CD4-positive, alpha-beta T cell (primary cell): ENCODE data around the gene WFDC5. TPM values are rescaled to one million over a fixed set of nuclear protein-coding genes. Genes with fewer than 3 reads are reported as not detected.

ENCODE experiments used
- ATAC-seq: fragments of 200-7000 bp; cut with Tn5 transposase; one replicate; pipeline ENCODE4 v1.10.0; 2022; ENCODE audit warnings: mild to moderate bottlenecking; ENCODE audit not compliant: poor library complexity
- CTCF ChIA-PET: fragments of 350-600 bp; sonication (Branson Sonifier 250); formaldehyde crosslinking; loops from one replicate; lab custom pipeline; 2021; ENCODE audit warnings: antibody characterized with exemption, inconsistent platforms; lab: Charles Lee
- POLR2A ChIA-PET: fragments of 350-600 bp; sonication (Branson Sonifier 250); formaldehyde crosslinking; loops from one replicate; lab custom pipeline; 2021; ENCODE audit warnings: antibody characterized with exemption, inconsistent platforms; lab: Charles Lee
- DNase-seq, 14 experiments: peaks; one replicate each; pipeline ENCODE4 v3.0.0-alpha.2; 2013 to 2020; ENCODE audit warnings: mixed read lengths in 2 of 14
- H3K27ac ChIP-seq, 2 donors: one replicate each; pipeline versions ENCODE4 v1.5.1 to v1.7.0; 2013; ENCODE audit warnings: low read length in 2 of 2, low read depth in 1 of 2, mild to moderate bottlenecking in 1 of 2
- H3K27me3 ChIP-seq, 2 experiments: 1 replicate in 1 of 2; 2 replicates in 1 of 2; pipeline versions ENCODE4 v1.6.1 to v1.7.0; 2013; ENCODE audit warnings: low read length in 2 of 2, control low read depth in 1 of 2, mild to moderate bottlenecking in 1 of 2, moderate library complexity in 1 of 2; ENCODE audit not compliant: insufficient read depth in 2 of 2, control insufficient read depth in 1 of 2
- H3K36me3 ChIP-seq: one replicate; pipeline ENCODE4 v1.6.1; 2013; ENCODE audit warnings: low read length, control low read depth; ENCODE audit not compliant: insufficient read depth
- H3K4me1 ChIP-seq: one replicate; pipeline ENCODE4 v1.6.1; 2013; ENCODE audit warnings: low read length, control low read depth; ENCODE audit not compliant: insufficient read depth
- H3K4me3 ChIP-seq: one replicate; pipeline ENCODE4 v1.5.1; 2013; ENCODE audit warnings: mild to moderate bottlenecking, low read length, moderate library complexity
- H3K9me3 ChIP-seq, 2 experiments: 1 replicate in 1 of 2; 2 replicates in 1 of 2; pipeline versions ENCODE4 v1.6.1 to v1.7.0; 2013; ENCODE audit warnings: low read length in 2 of 2, mild to moderate bottlenecking in 2 of 2, control low read depth in 1 of 2, moderate library complexity in 1 of 2; ENCODE audit not compliant: control insufficient read depth in 1 of 2, insufficient read depth in 1 of 2
- H3K27ac Mint-ChIP-seq: one replicate; pipeline ENCODE4 v1.8.0; 2020; ENCODE audit warnings: mixed read lengths
- H3K27me3 Mint-ChIP-seq: one replicate; pipeline ENCODE4 v1.8.0; 2021; ENCODE audit warnings: mixed read lengths
- H3K36me3 Mint-ChIP-seq: one replicate; pipeline ENCODE4 v1.8.0; 2021; ENCODE audit warnings: low read depth, mixed read lengths
- H3K4me1 Mint-ChIP-seq: one replicate; pipeline ENCODE4 v1.8.0; 2021; ENCODE audit warnings: low read depth, mixed read lengths
- H3K4me3 Mint-ChIP-seq: one replicate; pipeline ENCODE4 v1.8.0; 2020; ENCODE audit warnings: mild to moderate bottlenecking, mixed read lengths
- H3K9me3 Mint-ChIP-seq: one replicate; pipeline ENCODE4 v1.8.0; 2020; ENCODE audit warnings: mixed read lengths
- CTCF ChIP-seq: fragments of 200-600 bp; IDR thresholded peaks from one replicate; pipeline ENCODE4 v1.8.0; 2022; ENCODE audit warnings: antibody characterized with exemption, mild to moderate bottlenecking
- intact Hi-C, 2 experiments: fragments of 100-400 bp; cut with DNase I in 1 of 2; cut with micrococcal nuclease in 1 of 2; formaldehyde crosslinking; loops; one replicate each; pipeline versions ENCODE4 v1.15.1 to v1.9.0; 2023 to 2025; cut with DNase I, micrococcal nuclease
- polyA plus RNA-seq, 2 donors: library from polyadenylated mRNA; unstranded; fragments of 120-200 nt; gene quantifications; one replicate each; pipeline ENCODE4 v1.2.1, GENCODE V29; 2013
- total RNA-seq, 174 experiments: library from RNA in 2 of 174; stranded (reverse) in 2 of 174; gene quantifications; one replicate each; pipeline ENCODE4 v1.2.3 and lab custom pipeline; 2021 to 2026

WFDC5 gene
- total RNA-seq (not detected), total RNA-seq (lab: John Stamatoyannopoulos, UW) (0 to 0.24 (median 0) reads per million in 172 experiments)
- not detected for polyA plus RNA-seq (2013, experiment 1 of 2)
- polyA plus RNA-seq (2013, experiment 2 of 2), result not detected

- H3K9me3 ChIP-seq, result no peaks in the 10 kb centered on the region
- no peak within 1 kb of the TSS for H3K4me3 ChIP-seq
- CTCF ChIA-PET, result interaction anchor here (0.6 kb wide), 1 partner anchor 19 kb away, joined by 3 read pairs; no protein-coding TSS in a partner anchor
- no peak within 1 kb of the TSS for H3K27ac ChIP-seq
- H3K4me1 Mint-ChIP-seq, result peaks cover 5% of the 10 kb centered on the region
- intact Hi-C loops, result no loop called here
- H3K27ac Mint-ChIP-seq, result no peak within 1 kb of the TSS
- ATAC-seq, result peak; percentile 51
- H3K36me3 ChIP-seq, result no peaks in the 10 kb centered on the region
- DNase-seq, result peak in 1 of 14 experiments; percentile 12
- H3K4me3 Mint-ChIP-seq, result no peak within 1 kb of the TSS
- H3K9me3 Mint-ChIP-seq, result no peaks in the 10 kb centered on the region
- POLR2A ChIA-PET, result no interaction called here
- no peaks in the 10 kb centered on the region for H3K27me3 Mint-ChIP-seq
- peaks cover 6% of the 10 kb centered on the region for H3K4me1 ChIP-seq
- H3K27me3 ChIP-seq, result peaks cover 0 to 9% of the 10 kb centered on the region in 2 experiments
- no peaks in the 10 kb centered on the region for H3K36me3 Mint-ChIP-seq
- no peak for TF ChIP-seq CTCF
Measured at GRCh38 chr20:45114465-45115385, at the start of gene WFDC5. Gene WFDC5, minus strand, starts transcription at chr20:45115174. Its CDS starts 91 bp downstream, at chr20:45115083.

GRCh38 chr20:45163083-45163803 lies 48.3 kb upstream of the WFDC5 start:
- ChIA-PET CTCF (no interaction called here), POLR2A (no interaction called here)
- H3K9me3 Mint-ChIP-seq, result peaks cover 20% of the 10 kb centered on the region
- H3K27me3 Mint-ChIP-seq, result peaks cover 74% of the 10 kb centered on the region
- H3K36me3 Mint-ChIP-seq, result peaks cover 4% of the 10 kb centered on the region
- Histone ChIP-seq H3K27me3 (peaks cover 4 to 23% of the 10 kb centered on the region in 2 experiments), H3K9me3 (peaks cover 4 to 21% of the 10 kb centered on the region in 2 experiments), H3K27ac (no peak overlapping the region), H3K4me3 (no peak overlapping the region), H3K4me1 (no peaks in the 10 kb centered on the region), H3K36me3 (no peaks in the 10 kb centered on the region)
- no peaks in the 10 kb centered on the region for H3K4me1 Mint-ChIP-seq
- H3K27ac Mint-ChIP-seq, result no peak overlapping the region
- no peak for TF ChIP-seq CTCF
- intact Hi-C loops, result no loop called here
- no peak overlapping the region for H3K4me3 Mint-ChIP-seq
- no peak for DNase-seq
- ATAC-seq, result no peak

GRCh38 chr20:45157962-45158361 lies 43.0 kb upstream of the WFDC5 start:
- CTCF ChIA-PET, result interaction anchor here (1.7 kb wide), 1 partner anchor 14 kb away, joined by 3 read pairs; no protein-coding TSS in a partner anchor
- peaks cover 65% of the 10 kb centered on the region for H3K27me3 Mint-ChIP-seq

More at GRCh38 chr20:45157962-45158361, 43.0 kb upstream of the WFDC5 start:
- Mint-ChIP-seq H3K9me3 (peaks cover 24% of the 10 kb centered on the region), H3K27ac (no peak overlapping the region), H3K4me1 (no peaks in the 10 kb centered on the region), H3K36me3 (peaks cover 4% of the 10 kb centered on the region), H3K4me3 (no peak overlapping the region)
- intact Hi-C loops, result no loop called here
- Histone ChIP-seq H3K4me3 (no peak overlapping the region), H3K4me1 (no peaks in the 10 kb centered on the region), H3K27me3 (peaks cover 0 to 6% of the 10 kb centered on the region in 2 experiments), H3K36me3 (no peaks in the 10 kb centered on the region), H3K9me3 (peaks cover 11 to 24% of the 10 kb centered on the region in 2 experiments), H3K27ac (no peak overlapping the region)
- DNase-seq, result no peak
- no peak for TF ChIP-seq CTCF
- ATAC-seq, result no peak
- POLR2A ChIA-PET, result interaction anchor here (0.6 kb wide), 1 partner anchor 219 kb away, joined by 3 read pairs; no protein-coding TSS in a partner anchor
